GM10266 (cell line): ENCODE measurements around the gene CNOT8.

Experiments used
- DNase-seq: peaks from one replicate; pipeline ENCODE4 v3.0.0; 2012; ENCODE audit errors: extremely low spot score
- TF ChIP-seq, protein P1 (sequence below): IDR thresholded peaks from 2 replicates; pipeline ENCODE4 v1.5.1; 2012; ENCODE audit warnings: mild to moderate bottlenecking, low read depth; ENCODE audit not compliant: control insufficient read depth, insufficient read depth; ENCODE audit errors: missing control alignments

The CNOT8 gene

DNA sequence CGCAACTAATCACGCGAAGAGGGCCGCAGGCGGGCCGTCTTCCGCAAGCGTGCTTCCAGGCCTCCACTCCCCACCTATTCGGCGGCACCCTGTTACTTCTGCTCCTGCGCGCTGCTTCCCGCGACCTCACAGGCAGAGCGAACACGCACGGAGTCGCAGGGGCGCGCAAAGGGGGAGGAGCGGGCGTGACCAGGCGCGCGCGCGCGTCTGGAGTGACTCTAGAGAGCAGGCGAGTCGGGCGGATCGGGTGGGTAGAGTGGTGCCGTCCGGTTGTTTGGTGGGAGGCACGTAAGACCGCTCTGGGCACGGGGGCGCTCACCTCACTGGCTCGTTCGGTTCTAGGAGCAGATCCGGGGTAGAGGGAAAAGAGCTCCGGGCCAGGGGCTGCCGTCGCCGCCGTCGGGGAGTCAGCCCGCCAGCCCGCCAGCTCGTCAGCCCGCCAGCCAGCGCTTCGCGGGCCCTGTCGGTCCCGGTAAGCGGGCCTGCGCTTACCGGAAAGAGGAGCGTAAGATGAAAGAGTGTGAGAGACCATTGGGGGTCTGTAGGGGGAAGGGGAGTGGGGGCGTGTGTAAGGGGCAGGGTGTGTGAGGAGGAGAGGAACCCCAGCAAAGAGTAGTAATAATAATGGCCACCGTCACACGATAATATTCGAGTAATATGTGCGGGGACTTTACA lies at the start of gene CNOT8:
CNOT8 (plus strand) TSS at position 331 of the 675 bp plus-strand sequence. CDS start 4,652 bp downstream, outside the sequence.
- TF ChIP-seq, protein P1, sequence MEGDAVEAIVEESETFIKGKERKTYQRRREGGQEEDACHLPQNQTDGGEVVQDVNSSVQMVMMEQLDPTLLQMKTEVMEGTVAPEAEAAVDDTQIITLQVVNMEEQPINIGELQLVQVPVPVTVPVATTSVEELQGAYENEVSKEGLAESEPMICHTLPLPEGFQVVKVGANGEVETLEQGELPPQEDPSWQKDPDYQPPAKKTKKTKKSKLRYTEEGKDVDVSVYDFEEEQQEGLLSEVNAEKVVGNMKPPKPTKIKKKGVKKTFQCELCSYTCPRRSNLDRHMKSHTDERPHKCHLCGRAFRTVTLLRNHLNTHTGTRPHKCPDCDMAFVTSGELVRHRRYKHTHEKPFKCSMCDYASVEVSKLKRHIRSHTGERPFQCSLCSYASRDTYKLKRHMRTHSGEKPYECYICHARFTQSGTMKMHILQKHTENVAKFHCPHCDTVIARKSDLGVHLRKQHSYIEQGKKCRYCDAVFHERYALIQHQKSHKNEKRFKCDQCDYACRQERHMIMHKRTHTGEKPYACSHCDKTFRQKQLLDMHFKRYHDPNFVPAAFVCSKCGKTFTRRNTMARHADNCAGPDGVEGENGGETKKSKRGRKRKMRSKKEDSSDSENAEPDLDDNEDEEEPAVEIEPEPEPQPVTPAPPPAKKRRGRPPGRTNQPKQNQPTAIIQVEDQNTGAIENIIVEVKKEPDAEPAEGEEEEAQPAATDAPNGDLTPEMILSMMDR, result no peak

DNA sequence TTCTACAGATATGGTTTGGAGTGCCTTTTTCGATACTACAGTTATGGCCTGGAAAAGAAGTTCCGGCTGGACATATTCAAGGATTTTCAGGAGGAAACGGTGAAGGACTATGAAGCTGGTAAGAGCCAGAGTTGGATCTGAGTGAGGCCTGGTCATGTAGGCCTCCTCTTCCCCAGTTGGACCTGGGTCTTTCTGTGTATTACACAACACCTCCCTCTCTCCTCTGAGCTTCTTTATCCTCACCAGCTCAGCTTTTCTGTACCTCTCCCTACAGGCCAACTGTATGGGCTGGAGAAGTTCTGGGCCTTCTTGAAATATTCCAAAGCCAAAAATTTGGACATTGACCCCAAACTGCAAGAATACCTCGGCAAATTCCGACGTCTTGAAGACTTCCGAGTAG lies 47.2 kb upstream of the CNOT8 start:
- no peak for DNase-seq
- TF ChIP-seq, protein P1, result no peak

More for the DNA sequence above, at the start of gene CNOT8:
- DNase-seq, result peak; percentile 88

DNA sequence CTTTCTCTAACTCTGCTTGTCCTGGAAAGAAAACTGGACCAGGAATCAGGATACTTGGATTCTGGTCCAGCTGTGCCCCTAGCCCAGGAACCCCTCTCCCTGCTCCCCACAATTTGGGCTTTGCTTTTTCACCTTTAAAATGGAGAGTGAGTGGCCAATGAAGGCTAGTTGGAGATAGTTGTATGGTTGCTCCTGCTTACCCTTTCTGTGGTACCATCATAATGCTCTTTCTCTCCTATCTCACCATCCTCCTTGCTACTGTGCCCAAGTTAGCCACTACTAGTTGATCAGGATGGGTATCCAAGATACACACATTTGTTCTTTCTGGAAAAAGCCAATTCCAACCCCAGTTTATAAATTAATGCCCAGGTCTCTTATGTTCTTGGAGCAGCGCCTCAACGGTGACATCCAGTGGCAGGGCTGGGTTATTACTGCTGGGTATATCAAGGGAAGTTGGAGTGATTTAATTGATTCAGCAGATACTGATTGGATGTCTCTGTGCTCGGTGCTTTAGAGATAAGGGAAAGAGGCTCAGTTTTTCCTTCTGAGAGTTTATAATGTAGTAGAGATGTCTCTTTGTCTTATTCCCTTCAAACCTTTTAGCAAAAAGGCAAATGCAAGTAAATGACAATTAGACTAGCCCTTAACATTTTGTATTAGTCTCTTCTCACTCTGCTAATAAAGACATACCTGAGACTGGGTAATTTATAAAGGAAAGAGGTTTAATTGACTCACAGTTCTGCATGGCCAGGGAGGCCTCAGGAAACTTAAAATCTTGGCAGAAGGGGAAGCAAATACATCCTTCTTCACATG lies 46.6 kb upstream of the CNOT8 start:
- DNase-seq, result peak; percentile 64
- TF ChIP-seq, protein P1, result peak; percentile 80

DNA sequence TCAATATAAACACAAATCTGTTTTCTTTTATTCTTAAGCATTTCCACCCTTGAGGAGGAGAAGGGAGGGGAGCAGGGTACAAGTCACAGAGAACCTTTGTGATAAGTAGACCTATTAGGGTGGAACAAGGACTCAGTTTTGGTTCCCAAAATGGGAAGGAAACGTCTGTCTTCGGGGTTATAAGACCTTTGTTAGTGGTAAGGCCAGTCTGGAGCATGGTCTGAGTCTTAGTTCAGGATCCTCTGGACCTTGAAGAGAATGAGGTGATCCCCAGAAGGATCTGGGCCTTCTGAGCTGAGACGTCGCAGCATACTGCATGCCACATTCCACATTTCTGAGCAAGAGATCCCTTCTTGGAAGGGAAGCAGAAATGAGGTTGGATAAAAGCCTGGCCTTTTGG lies 45.3 kb upstream of the CNOT8 start:
- no peak for DNase-seq
- TF ChIP-seq, protein P1, result no peak

DNA sequence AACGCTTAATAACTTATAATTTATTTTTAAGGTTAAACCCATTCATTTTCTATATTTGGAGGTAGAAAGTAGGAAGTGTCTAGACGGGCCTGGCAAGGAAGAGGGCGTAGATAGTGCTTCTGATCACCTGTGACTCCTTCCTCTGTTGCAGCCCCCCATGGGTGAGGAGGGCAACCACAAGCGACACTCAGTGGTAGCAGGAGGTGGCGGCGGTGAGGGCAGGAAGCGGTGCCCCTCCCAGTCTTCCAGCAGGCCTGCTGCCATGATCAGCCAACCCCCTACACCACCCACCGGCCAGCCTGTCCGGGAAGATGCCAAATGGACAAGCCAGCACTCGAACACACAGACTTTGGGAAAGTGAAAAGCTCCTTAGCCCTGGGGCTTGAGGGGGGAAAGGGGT lies 44.7 kb upstream of the CNOT8 start:
- TF ChIP-seq, protein P1, result no peak
- DNase-seq, result no peak

DNA sequence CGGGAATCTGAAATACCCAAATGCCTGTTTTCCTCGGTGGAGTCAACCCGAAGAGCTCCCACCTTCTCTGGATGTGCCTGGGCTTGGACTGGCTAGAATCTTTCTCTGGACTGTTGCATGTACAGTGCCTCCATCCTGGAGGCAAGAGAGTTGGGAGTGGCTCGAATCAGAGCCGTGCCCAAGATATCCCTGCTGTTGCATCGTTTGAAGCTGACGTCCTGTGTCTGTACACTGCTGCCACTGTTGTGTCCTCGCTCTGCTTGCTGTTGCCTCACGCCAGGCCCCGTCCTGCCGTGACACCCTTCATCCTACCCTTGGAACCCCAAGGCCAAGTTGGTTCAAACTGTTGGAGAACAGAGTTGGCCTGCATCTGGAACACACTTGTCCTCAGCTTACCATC lies 43.4 kb upstream of the CNOT8 start:
- DNase-seq, result no peak

More for the DNA sequence above, 43.4 kb upstream of the CNOT8 start:
- TF ChIP-seq, protein P1, result no peak
